Measurements from ENCODE around the gene JMJD1C. TPM values are rescaled to one million over a fixed set of nuclear protein-coding genes. Genes with fewer than 3 reads are reported as not detected.
"Not testable (repeated sequence)": the region's sequence is repeated elsewhere in the genome, so short reads cannot be mapped to it uniquely, and the experiment has no call there.

Gene JMJD1C, protein sequence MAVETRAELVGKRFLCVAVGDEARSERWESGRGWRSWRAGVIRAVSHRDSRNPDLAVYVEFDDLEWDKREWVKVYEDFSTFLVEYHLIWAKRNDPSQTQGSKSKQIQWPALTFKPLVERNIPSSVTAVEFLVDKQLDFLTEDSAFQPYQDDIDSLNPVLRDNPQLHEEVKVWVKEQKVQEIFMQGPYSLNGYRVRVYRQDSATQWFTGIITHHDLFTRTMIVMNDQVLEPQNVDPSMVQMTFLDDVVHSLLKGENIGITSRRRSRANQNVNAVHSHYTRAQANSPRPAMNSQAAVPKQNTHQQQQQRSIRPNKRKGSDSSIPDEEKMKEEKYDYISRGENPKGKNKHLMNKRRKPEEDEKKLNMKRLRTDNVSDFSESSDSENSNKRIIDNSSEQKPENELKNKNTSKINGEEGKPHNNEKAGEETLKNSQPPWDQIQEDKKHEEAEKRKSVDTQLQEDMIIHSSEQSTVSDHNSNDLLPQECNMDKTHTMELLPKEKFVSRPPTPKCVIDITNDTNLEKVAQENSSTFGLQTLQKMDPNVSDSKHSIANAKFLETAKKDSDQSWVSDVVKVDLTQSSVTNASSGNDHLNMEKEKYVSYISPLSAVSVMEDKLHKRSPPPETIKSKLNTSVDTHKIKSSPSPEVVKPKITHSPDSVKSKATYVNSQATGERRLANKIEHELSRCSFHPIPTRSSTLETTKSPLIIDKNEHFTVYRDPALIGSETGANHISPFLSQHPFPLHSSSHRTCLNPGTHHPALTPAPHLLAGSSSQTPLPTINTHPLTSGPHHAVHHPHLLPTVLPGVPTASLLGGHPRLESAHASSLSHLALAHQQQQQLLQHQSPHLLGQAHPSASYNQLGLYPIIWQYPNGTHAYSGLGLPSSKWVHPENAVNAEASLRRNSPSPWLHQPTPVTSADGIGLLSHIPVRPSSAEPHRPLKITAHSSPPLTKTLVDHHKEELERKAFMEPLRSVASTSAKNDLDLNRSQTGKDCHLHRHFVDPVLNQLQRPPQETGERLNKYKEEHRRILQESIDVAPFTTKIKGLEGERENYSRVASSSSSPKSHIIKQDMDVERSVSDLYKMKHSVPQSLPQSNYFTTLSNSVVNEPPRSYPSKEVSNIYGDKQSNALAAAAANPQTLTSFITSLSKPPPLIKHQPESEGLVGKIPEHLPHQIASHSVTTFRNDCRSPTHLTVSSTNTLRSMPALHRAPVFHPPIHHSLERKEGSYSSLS (N-terminal part only)
- total RNA-seq, result 572 TPM

DNA sequence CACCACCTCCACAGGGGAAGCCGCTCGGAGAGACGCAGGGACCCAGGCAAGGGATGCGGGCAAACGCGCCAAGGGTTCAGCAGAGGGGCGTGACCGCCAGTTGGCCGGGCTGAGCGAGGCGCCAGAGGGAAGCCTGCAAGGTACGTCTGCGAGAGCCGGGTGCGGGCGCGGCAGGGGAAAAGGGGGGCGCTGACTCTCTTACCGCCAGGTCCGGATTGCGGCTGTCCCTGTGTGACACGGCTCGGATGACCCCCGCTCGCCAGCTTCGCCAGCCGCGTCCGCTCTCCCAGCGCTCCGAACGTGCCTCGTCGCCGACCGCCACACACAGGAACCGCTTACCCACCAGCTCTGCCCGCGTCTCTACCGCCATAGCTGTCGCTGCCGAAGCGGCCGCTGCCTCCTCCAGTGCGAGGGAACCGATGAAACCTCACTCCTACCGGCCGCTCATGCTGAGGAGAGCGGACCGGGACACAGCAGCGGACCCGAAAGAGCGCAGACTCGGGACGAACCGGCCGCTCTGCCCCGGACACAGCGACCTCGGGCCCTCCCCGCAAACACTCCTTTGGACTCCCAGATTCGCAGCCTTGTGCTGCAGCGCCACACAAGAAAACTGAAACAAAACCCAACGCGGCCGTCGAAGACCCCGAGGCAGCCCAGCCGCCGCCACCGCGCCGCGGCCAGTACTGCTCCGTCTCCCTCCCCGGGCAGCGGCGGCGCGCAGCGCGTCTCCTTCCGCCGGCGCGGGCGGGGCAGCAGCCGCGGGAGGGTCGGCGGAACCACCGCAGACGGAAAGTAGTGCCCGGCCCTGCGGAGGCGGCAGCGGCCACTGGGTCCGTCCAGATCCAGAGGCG, at the start of gene JMJD1C:
JMJD1C (minus strand) TSS at position 685 of the 851 bp plus-strand sequence; CDS start at position 370, 315 bp downstream.
- peak within 1 kb of the TSS; percentile 84 for H3K4me3 ChIP-seq (ENCODE audit: low read length)
- H3K9me3 ChIP-seq (ENCODE audit: low read depth, low read length), result no peaks in the 10 kb centered on the region
- peaks cover 14% of the 10 kb centered on the region for H3K4me1 ChIP-seq (ENCODE audit: insufficient read depth, low read length)
- H3K27me3 ChIP-seq (ENCODE audit: insufficient read depth, low read length), result peaks cover 4% of the 10 kb centered on the region

- Histone ChIP-seq H3K4me1 (ENCODE audit: insufficient read depth, low read length) (peaks cover 7% of the 10 kb centered on the region), H3K4me3 (ENCODE audit: low read length) (no peak overlapping the region), H3K9me3 (ENCODE audit: low read depth, low read length) (no peaks in the 10 kb centered on the region), H3K27me3 (ENCODE audit: insufficient read depth, low read length) (no peaks in the 10 kb centered on the region)
These were observed 49.4 kb upstream of the JMJD1C start for GRCh38 chr10:63515002-63515763.

- H3K27me3 ChIP-seq (ENCODE audit: insufficient read depth, low read length), result no peaks in the 10 kb centered on the region
- H3K4me1 ChIP-seq (ENCODE audit: insufficient read depth, low read length), result no peaks in the 10 kb centered on the region
- H3K9me3 ChIP-seq (ENCODE audit: low read depth, low read length), result no peaks in the 10 kb centered on the region
- no peak overlapping the region for H3K4me3 ChIP-seq (ENCODE audit: low read length)
These were observed 40.8 kb upstream of the JMJD1C start for GRCh38 chr10:63506554-63506953.

GRCh38 chr10:63505562-63505961, 39.8 kb upstream of the JMJD1C start:
- Histone ChIP-seq H3K4me3 (ENCODE audit: low read length) (no peak overlapping the region), H3K27me3 (ENCODE audit: insufficient read depth, low read length) (no peaks in the 10 kb centered on the region), H3K9me3 (ENCODE audit: low read depth, low read length) (no peaks in the 10 kb centered on the region), H3K4me1 (ENCODE audit: insufficient read depth, low read length) (no peaks in the 10 kb centered on the region)

- Histone ChIP-seq H3K4me1 (ENCODE audit: insufficient read depth, low read length) (no peaks in the 10 kb centered on the region), H3K27me3 (ENCODE audit: insufficient read depth, low read length) (no peaks in the 10 kb centered on the region), H3K9me3 (ENCODE audit: low read depth, low read length) (no peaks in the 10 kb centered on the region), H3K4me3 (ENCODE audit: low read length) (no peak overlapping the region)
These were observed 38.5 kb upstream of the JMJD1C start for GRCh38 chr10:63504145-63504881.

DNA sequence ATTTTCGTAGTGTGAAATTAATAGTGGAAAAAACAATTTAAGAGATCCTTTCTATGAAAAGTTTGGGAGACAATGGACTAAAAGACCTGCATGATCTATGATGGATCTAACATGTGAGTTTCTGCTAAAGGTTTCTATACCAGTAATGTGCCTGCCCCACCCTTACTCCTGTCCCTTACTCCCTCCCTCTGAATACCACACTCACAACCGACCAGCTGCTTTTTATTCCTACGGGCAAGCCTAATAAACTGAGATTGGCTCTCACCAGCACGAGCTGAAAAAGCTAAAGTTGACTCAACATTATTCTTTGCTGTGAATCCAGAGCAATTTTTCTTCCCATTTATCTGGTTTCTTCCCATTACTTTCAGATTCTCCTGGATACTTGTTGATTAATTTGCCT, 37.6 kb upstream of the JMJD1C start:
- no peaks in the 10 kb centered on the region for H3K27me3 ChIP-seq (ENCODE audit: insufficient read depth, low read length)
- H3K4me3 ChIP-seq (ENCODE audit: low read length), result no peak overlapping the region
- H3K9me3 ChIP-seq (ENCODE audit: low read depth, low read length), result no peaks in the 10 kb centered on the region
- H3K4me1 ChIP-seq (ENCODE audit: insufficient read depth, low read length), result no peaks in the 10 kb centered on the region

GRCh38 chr10:63502832-63503231, 37.1 kb upstream of the JMJD1C start:
- H3K9me3 ChIP-seq (ENCODE audit: low read depth, low read length), result no peaks in the 10 kb centered on the region
- H3K27me3 ChIP-seq (ENCODE audit: insufficient read depth, low read length), result no peaks in the 10 kb centered on the region
- no peak overlapping the region for H3K4me3 ChIP-seq (ENCODE audit: low read length)
- peaks cover under 1% of the 10 kb centered on the region for H3K4me1 ChIP-seq (ENCODE audit: insufficient read depth, low read length)

GRCh38 chr10:63501954-63502353, 36.2 kb upstream of the JMJD1C start:
- Histone ChIP-seq H3K4me3 (ENCODE audit: low read length) (no peak overlapping the region), H3K4me1 (ENCODE audit: insufficient read depth, low read length) (peaks cover 4% of the 10 kb centered on the region), H3K9me3 (ENCODE audit: low read depth, low read length) (no peaks in the 10 kb centered on the region), H3K27me3 (ENCODE audit: insufficient read depth, low read length) (no peaks in the 10 kb centered on the region)

- H3K4me1 ChIP-seq (ENCODE audit: insufficient read depth, low read length); H3K4me3 ChIP-seq (ENCODE audit: low read length); H3K27me3 ChIP-seq (ENCODE audit: insufficient read depth, low read length); H3K9me3 ChIP-seq (ENCODE audit: low read depth, low read length): not testable (repeated sequence)
These were observed 34.8 kb upstream of the JMJD1C start for GRCh38 chr10:63500551-63500950.

DNA sequence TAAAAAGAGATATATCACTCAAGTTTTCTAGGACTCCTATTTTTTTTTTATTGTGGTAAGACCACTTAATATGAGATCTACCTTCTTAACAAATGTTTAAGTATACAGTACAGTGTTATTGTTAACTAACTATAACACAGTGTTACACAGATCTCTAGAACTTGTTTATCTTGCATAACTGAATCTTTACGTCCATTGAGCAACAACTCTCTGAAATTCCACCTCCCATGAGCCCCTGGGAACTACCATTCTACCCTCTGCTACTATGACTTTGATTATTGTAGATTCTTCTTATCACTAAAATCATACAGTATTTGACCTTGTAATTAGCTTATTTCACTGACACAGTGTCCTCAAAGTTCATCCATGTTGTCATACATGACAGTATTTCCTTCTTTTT, 32.9 kb upstream of the JMJD1C start:
- H3K4me1 ChIP-seq (ENCODE audit: insufficient read depth, low read length), result peaks cover 4% of the 10 kb centered on the region
- H3K9me3 ChIP-seq (ENCODE audit: low read depth, low read length), result no peaks in the 10 kb centered on the region
- no peak overlapping the region for H3K4me3 ChIP-seq (ENCODE audit: low read length)
- no peaks in the 10 kb centered on the region for H3K27me3 ChIP-seq (ENCODE audit: insufficient read depth, low read length)

GRCh38 chr10:63497321-63497720, 31.5 kb upstream of the JMJD1C start:
- Histone ChIP-seq H3K4me3 (ENCODE audit: low read length) (no peak overlapping the region), H3K4me1 (ENCODE audit: insufficient read depth, low read length) (peaks cover 4% of the 10 kb centered on the region), H3K27me3 (ENCODE audit: insufficient read depth, low read length) (no peaks in the 10 kb centered on the region), H3K9me3 (ENCODE audit: low read depth, low read length) (no peaks in the 10 kb centered on the region)

DNA sequence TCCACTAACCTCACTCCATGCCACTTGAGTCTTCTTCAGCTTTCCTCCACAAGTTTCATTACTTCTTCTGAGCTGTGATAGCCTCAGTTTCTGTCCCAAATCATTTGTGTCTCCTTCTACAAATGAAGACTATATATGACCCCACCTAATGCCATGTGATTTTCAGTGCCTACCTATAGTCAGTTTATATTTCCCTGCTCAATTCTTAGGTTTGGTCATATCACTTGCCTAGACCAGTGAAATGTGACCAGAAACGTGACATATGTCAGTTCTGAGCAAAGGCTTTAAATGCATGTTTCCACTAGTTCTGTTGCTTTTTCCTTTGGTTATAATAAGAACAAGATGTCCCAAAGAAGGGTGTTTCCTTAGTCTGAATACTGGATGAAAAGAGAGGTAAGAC, 30.8 kb upstream of the JMJD1C start:
- Histone ChIP-seq H3K9me3 (ENCODE audit: low read depth, low read length) (no peaks in the 10 kb centered on the region), H3K4me3 (ENCODE audit: low read length) (no peak overlapping the region), H3K27me3 (ENCODE audit: insufficient read depth, low read length) (no peaks in the 10 kb centered on the region), H3K4me1 (ENCODE audit: insufficient read depth, low read length) (peaks cover 12% of the 10 kb centered on the region)

GRCh38 chr10:63494951-63495350, 29.2 kb upstream of the JMJD1C start:
- H3K9me3 ChIP-seq (ENCODE audit: low read depth, low read length), result no peaks in the 10 kb centered on the region
- H3K4me3 ChIP-seq (ENCODE audit: low read length), result no peak overlapping the region
- no peaks in the 10 kb centered on the region for H3K27me3 ChIP-seq (ENCODE audit: insufficient read depth, low read length)
- H3K4me1 ChIP-seq (ENCODE audit: insufficient read depth, low read length), result peaks cover 13% of the 10 kb centered on the region
